Measurements from ENCODE around the gene RNF44. TPM values are rescaled to one million over a fixed set of nuclear protein-coding genes. Genes with fewer than 3 reads are reported as not detected.
A peak's percentile ranks its signal among the peaks of the same experiment; 100 is the strongest.

RNF44 gene
- total RNA-seq, 2 donors from 2014 or later: 58.2 to 67.5 TPM

- no peaks in the 10 kb centered on the region for H3K36me3 ChIP-seq
- no peak for TF ChIP-seq CTCF (IDR thresholded peaks at IDR 0.05)
- peak; percentile 98 for DNase-seq
- H3K9ac ChIP-seq (ENCODE audit: low read depth in 2 of 2, low read length in 2 of 2): peak overlapping the region; percentile 91 to 99
- peaks cover 31% of the 10 kb centered on the region for H3K4me1 ChIP-seq
- H3K27me3 ChIP-seq: no peaks in the 10 kb centered on the region
- no peaks in the 10 kb centered on the region for H3K9me3 ChIP-seq
- H3K27ac ChIP-seq: peak overlapping the region; percentile 97
- peak overlapping the region; percentile 81 for H3K4me3 ChIP-seq
- intact Hi-C loops (cut with DNase I): loop anchor here (10.0 kb wide), 1 partner anchor 123 kb away; the partner anchor contains the start of gene CLTB
Measured at GRCh38 chr5:176537554-176538229, 490 bp upstream of the RNF44 start.

GRCh38 chr5:176536132-176536901 lies 885 bp downstream of the RNF44 start:
- peaks cover 22% of the 10 kb centered on the region for H3K4me1 ChIP-seq
- H3K9me3 ChIP-seq: no peaks in the 10 kb centered on the region
- peak overlapping the region; percentile 81 for H3K4me3 ChIP-seq
- intact Hi-C loops (cut with DNase I): loop anchor here (10.0 kb wide), 1 partner anchor 122 kb away; the partner anchor contains the start of gene CLTB
- no peak for TF ChIP-seq CTCF (IDR thresholded peaks at IDR 0.05)
- no peaks in the 10 kb centered on the region for H3K27me3 ChIP-seq
- peak overlapping the region; percentile 88 to 99 for H3K9ac ChIP-seq (ENCODE audit: low read depth in 2 of 2, low read length in 2 of 2)
- H3K27ac ChIP-seq: peak overlapping the region; percentile 97
- peak; percentile 84 for DNase-seq
- no peaks in the 10 kb centered on the region for H3K36me3 ChIP-seq

GRCh38 chr5:176535664-176536131 lies 1.5 kb downstream of the RNF44 start:
- intact Hi-C loops (cut with DNase I): loop anchor here (10.0 kb wide), 1 partner anchor 121 kb away; the partner anchor contains the start of gene CLTB
- H3K27ac ChIP-seq: peak overlapping the region; percentile 97
- H3K36me3 ChIP-seq: no peaks in the 10 kb centered on the region
- peaks cover 22% of the 10 kb centered on the region for H3K4me1 ChIP-seq
- TF ChIP-seq CTCF (IDR thresholded peaks at IDR 0.05): no peak
- no peaks in the 10 kb centered on the region for H3K27me3 ChIP-seq
- DNase-seq: no peak
- H3K4me3 ChIP-seq: peak overlapping the region; percentile 81
- H3K9me3 ChIP-seq: no peaks in the 10 kb centered on the region
- peak overlapping the region; percentile 88 to 99 for H3K9ac ChIP-seq (ENCODE audit: low read depth in 2 of 2, low read length in 2 of 2)

GRCh38 chr5:176535101-176535663 lies 2.0 kb downstream of the RNF44 start:
- intact Hi-C loops (cut with DNase I): loop anchor here (10.0 kb wide), 1 partner anchor 120 kb away; the partner anchor contains the start of gene CLTB
- peak overlapping the region; percentile 97 for H3K27ac ChIP-seq
- H3K9ac ChIP-seq (ENCODE audit: low read depth in 2 of 2, low read length in 2 of 2): peak overlapping the region; percentile 88 to 99
- H3K36me3 ChIP-seq: no peaks in the 10 kb centered on the region
- no peak for TF ChIP-seq CTCF (IDR thresholded peaks at IDR 0.05)
- DNase-seq: peak; percentile 78
- H3K4me1 ChIP-seq: peaks cover 22% of the 10 kb centered on the region
- no peaks in the 10 kb centered on the region for H3K27me3 ChIP-seq
- peak overlapping the region; percentile 81 for H3K4me3 ChIP-seq
- H3K9me3 ChIP-seq: no peaks in the 10 kb centered on the region

GRCh38 chr5:176534640-176535039 lies 2.6 kb downstream of the RNF44 start:
- TF ChIP-seq CTCF (IDR thresholded peaks at IDR 0.05): no peak
- peak overlapping the region; percentile 88 to 99 for H3K9ac ChIP-seq (ENCODE audit: low read depth in 2 of 2, low read length in 2 of 2)
- DNase-seq: peak; percentile 56

More at GRCh38 chr5:176534640-176535039, 2.6 kb downstream of the RNF44 start:
- intact Hi-C loops (cut with DNase I): loop anchor here (10.0 kb wide), 1 partner anchor 120 kb away; the partner anchor contains the start of gene CLTB
- Histone ChIP-seq H3K27ac (peak overlapping the region; percentile 97), H3K4me1 (peaks cover 22% of the 10 kb centered on the region), H3K9me3 (no peaks in the 10 kb centered on the region), H3K27me3 (no peaks in the 10 kb centered on the region), H3K4me3 (peak overlapping the region; percentile 81), H3K36me3 (peaks cover 2% of the 10 kb centered on the region)
